DOHH2 (cell line): Measurements from ENCODE around the gene ZNF469.
A peak's percentile ranks its signal among the peaks of the same experiment; 100 is the strongest.

Experiments
- H3F3A ChIP-seq: fragments of 200-600 bp; sonication (generic), shearing (Covaris generic); 2 replicates; pipeline ENCODE4 v1.6.0; 2016; ENCODE audit warnings: antibody characterized with exemption, mild to moderate bottlenecking; ENCODE audit not compliant: control insufficient read depth, insufficient read depth
- H3K27ac ChIP-seq: fragments of 200-600 bp; sonication (generic); 2 replicates; pipeline ENCODE4 v1.5.1; 2014; ENCODE audit warnings: low read depth, mild to moderate bottlenecking, low read length, moderate library complexity
- H3K27me3 ChIP-seq: fragments of 200-600 bp; sonication (generic); 2 replicates; pipeline ENCODE4 v1.6.1; 2014; ENCODE audit warnings: mild to moderate bottlenecking, low read length, mixed read lengths; ENCODE audit not compliant: control insufficient read depth
- H3K36me3 ChIP-seq: fragments of 200-600 bp; sonication (generic); 2 replicates; pipeline ENCODE4 v1.6.1; 2014; ENCODE audit warnings: mild to moderate bottlenecking, low read length, moderate library complexity, mixed read lengths; ENCODE audit not compliant: control insufficient read depth
- H3K4me1 ChIP-seq: fragments of 200-600 bp; sonication (generic); 2 replicates; pipeline ENCODE4 v1.6.1; 2014; ENCODE audit warnings: mild to moderate bottlenecking, low read length, mixed read lengths; ENCODE audit not compliant: control insufficient read depth
- H3K4me2 ChIP-seq: fragments of 200-600 bp; sonication (generic); 2 replicates; pipeline ENCODE4 v1.6.0; 2014; ENCODE audit warnings: mild to moderate bottlenecking, low read length, moderate library complexity
- H3K4me3 ChIP-seq: fragments of 200-600 bp; sonication (generic); 2 replicates; pipeline ENCODE4 v1.5.1; 2014; ENCODE audit warnings: mild to moderate bottlenecking, low read length, mixed read lengths
- H3K79me2 ChIP-seq: fragments of 200-600 bp; sonication (generic); 2 replicates; pipeline ENCODE4 v1.6.1; 2014; ENCODE audit warnings: mild to moderate bottlenecking, low read length, mixed read lengths; ENCODE audit not compliant: control insufficient read depth
- H3K9me2 ChIP-seq: fragments of 200-600 bp; sonication (generic); replicated peaks from 2 replicates; pipeline ENCODE4 v1.6.1; 2014; ENCODE audit warnings: mild to moderate bottlenecking, low read length, mixed read lengths; ENCODE audit not compliant: control insufficient read depth
- H3K9me3 ChIP-seq: fragments of 200-600 bp; sonication (generic); 2 replicates; pipeline ENCODE4 v1.6.1; 2014; ENCODE audit warnings: antibody characterized with exemption, low read length, mixed read lengths; ENCODE audit not compliant: control insufficient read depth, insufficient read depth
- H4K20me1 ChIP-seq: fragments of 200-600 bp; sonication (generic); 2 replicates; pipeline ENCODE4 v1.6.0; 2014; ENCODE audit warnings: low read depth, mild to moderate bottlenecking, antibody characterized with exemption, low read length, moderate library complexity; ENCODE audit not compliant: control insufficient read depth, insufficient read depth
- CTCF ChIP-seq: fragments of 200-600 bp; sonication (generic); IDR thresholded peaks from one replicate; pipeline ENCODE4 v1.5.1; 2014; ENCODE audit warnings: antibody characterized with exemption, mild to moderate bottlenecking, low read depth, low read length; ENCODE audit not compliant: poor library complexity, severe bottlenecking
- EZH2phosphoT487 ChIP-seq: fragments of 200-600 bp; sonication (generic); IDR thresholded peaks from 2 replicates; pipeline ENCODE4 v1.6.1; 2017; ENCODE audit warnings: borderline replicate concordance, mild to moderate bottlenecking, antibody characterized with exemption, low read length, moderate library complexity, mixed read lengths

Gene ZNF469

GRCh38 chr16:88428156-88428555, 45.4 kb downstream of the ZNF469 start:
- no peak overlapping the region for H3K27ac ChIP-seq
- no peaks in the 10 kb centered on the region for H4K20me1 ChIP-seq
- no peak overlapping the region for H3K4me3 ChIP-seq
- no peaks in the 10 kb centered on the region for H3K9me2 ChIP-seq
- H3K27me3 ChIP-seq = no peaks in the 10 kb centered on the region
- TF ChIP-seq EZH2phosphoT487 (no peak), CTCF (no peak)
- peaks cover 6% of the 10 kb centered on the region for H3K4me1 ChIP-seq
- H3K4me2 ChIP-seq = no peak overlapping the region
- no peaks in the 10 kb centered on the region for H3K79me2 ChIP-seq
- no peaks in the 10 kb centered on the region for H3K9me3 ChIP-seq
- no peaks in the 10 kb centered on the region for H3K36me3 ChIP-seq
- no peaks in the 10 kb centered on the region for H3F3A ChIP-seq

GRCh38 chr16:88428616-88429386, 46.0 kb downstream of the ZNF469 start:
- peaks cover 6% of the 10 kb centered on the region for H3K4me1 ChIP-seq

GRCh38 chr16:88429387-88430184, 46.8 kb downstream of the ZNF469 start:
- no peaks in the 10 kb centered on the region for H3K36me3 ChIP-seq
- H3F3A ChIP-seq = no peaks in the 10 kb centered on the region
- peak overlapping the region; percentile 54 for H3K4me3 ChIP-seq
- no peaks in the 10 kb centered on the region for H3K27me3 ChIP-seq
- H4K20me1 ChIP-seq = no peaks in the 10 kb centered on the region
- no peak for TF ChIP-seq EZH2phosphoT487
- no peak for TF ChIP-seq CTCF
- H3K9me2 ChIP-seq = no peaks in the 10 kb centered on the region
- no peak overlapping the region for H3K27ac ChIP-seq
- H3K4me2 ChIP-seq = peak overlapping the region; percentile 54
- H3K9me3 ChIP-seq = no peaks in the 10 kb centered on the region
- peaks cover 6% of the 10 kb centered on the region for H3K4me1 ChIP-seq
- H3K79me2 ChIP-seq = no peaks in the 10 kb centered on the region

More at GRCh38 chr16:88428616-88429386, 46.0 kb downstream of the ZNF469 start:
- TF ChIP-seq EZH2phosphoT487 = no peak
- no peak for TF ChIP-seq CTCF
- Histone ChIP-seq H3K79me2 (no peaks in the 10 kb centered on the region), H3K9me2 (no peaks in the 10 kb centered on the region), H3K27me3 (no peaks in the 10 kb centered on the region), H3K9me3 (no peaks in the 10 kb centered on the region), H3K4me3 (no peak overlapping the region), H3F3A (no peaks in the 10 kb centered on the region), H3K27ac (no peak overlapping the region), H3K4me2 (no peak overlapping the region), H4K20me1 (no peaks in the 10 kb centered on the region), H3K36me3 (no peaks in the 10 kb centered on the region)
